Endothelial cell (in vitro differentiated cells): Measurements from ENCODE around the gene RAB1B. TPM values are rescaled to one million over a fixed set of nuclear protein-coding genes. Genes with fewer than 3 reads are reported as not detected.

ENCODE experiments used
- DNase-seq: peaks from one replicate; pipeline ENCODE4 v3.0.0; 2021; ENCODE audit warnings: low spot score
- H3K27ac Mint-ChIP-seq: one replicate; pipeline ENCODE4 v1.8.0; 2021; ENCODE audit warnings: mixed read lengths, inconsistent platforms; ENCODE audit not compliant: unreplicated experiment
- H3K27me3 Mint-ChIP-seq: one replicate; pipeline ENCODE4 v1.8.0; 2021; ENCODE audit warnings: mild to moderate bottlenecking, moderate library complexity, mixed read lengths, inconsistent platforms; ENCODE audit not compliant: unreplicated experiment
- H3K36me3 Mint-ChIP-seq: one replicate; pipeline ENCODE4 v1.8.0; 2021; ENCODE audit warnings: mild to moderate bottlenecking, low read depth, mixed read lengths, inconsistent platforms; ENCODE audit not compliant: unreplicated experiment
- H3K4me1 Mint-ChIP-seq: one replicate; pipeline ENCODE4 v1.8.0; 2021; ENCODE audit warnings: mild to moderate bottlenecking, mixed read lengths, inconsistent platforms; ENCODE audit not compliant: unreplicated experiment
- H3K4me3 Mint-ChIP-seq: one replicate; pipeline ENCODE4 v1.8.0; 2021; ENCODE audit warnings: mild to moderate bottlenecking, mixed read lengths, inconsistent platforms; ENCODE audit not compliant: unreplicated experiment
- H3K9me3 Mint-ChIP-seq: one replicate; pipeline ENCODE4 v1.8.0; 2021; ENCODE audit warnings: mixed read lengths, inconsistent platforms; ENCODE audit not compliant: unreplicated experiment
- total RNA-seq: library from RNA; stranded (reverse); fragmentation: NEBNext Ultra II Directional; extraction: Animal tissue kit (Norgen Biotek cat#: 25700); gene quantifications from one replicate; pipeline ENCODE4 v1.2.1, GENCODE V29; 2021; ENCODE audit not compliant: unreplicated experiment
- TF ChIP-seq, protein P1 (sequence below): fragments of 200-600 bp; sonication (generic); IDR thresholded peaks from one replicate; pipeline ENCODE4 v1.5.0; 2021; ENCODE audit warnings: antibody characterized with exemption; ENCODE audit not compliant: unreplicated experiment

Gene RAB1B
- total RNA-seq, 1 donor from 2014 or later = 189 TPM

DNA sequence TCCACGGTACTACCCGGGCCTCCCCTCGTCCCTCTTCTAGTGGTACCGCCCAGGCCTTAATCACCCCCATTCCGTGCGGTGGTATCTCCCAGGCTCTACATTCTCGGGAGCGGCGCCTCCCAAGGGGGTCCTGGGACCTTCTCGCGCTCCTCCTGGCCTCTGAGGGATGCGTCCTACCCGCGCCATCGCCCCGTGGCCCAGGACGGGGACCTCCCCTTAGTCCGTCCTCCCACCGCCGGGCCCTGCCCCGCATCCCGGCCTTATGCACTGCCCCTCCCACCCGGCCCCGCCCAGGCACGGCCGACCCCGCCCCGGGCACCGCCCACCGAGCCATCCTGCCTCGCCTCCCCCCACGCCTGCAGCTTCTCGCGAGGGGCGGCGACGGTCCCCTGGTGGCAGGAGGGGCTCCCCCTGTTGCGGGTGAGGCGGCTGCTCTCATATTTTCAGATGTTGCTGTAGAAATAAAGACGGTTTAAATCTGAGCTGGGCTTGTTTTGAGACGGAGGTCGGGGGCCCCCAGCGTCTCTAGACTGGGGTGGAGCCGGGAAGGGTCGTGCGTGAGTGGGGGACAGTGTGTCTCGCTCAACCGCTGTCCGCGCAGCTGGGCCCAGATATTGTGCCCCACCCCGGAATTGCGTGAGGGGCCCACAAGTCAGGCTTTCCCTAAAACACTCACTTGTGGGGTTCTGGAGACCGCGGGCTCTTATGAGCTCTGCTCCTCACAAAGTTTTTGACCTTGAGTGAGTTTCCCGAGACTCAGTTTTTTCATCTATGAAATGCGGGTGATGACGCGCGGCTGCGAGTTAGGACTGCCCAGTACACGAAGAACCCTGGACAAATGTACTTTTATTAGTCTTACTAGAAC, 828 bp upstream of the RAB1B start:
- Mint-ChIP-seq H3K27me3 (peaks cover 25% of the 10 kb centered on the region), H3K4me1 (peaks cover 14% of the 10 kb centered on the region), H3K36me3 (peaks cover 23% of the 10 kb centered on the region), H3K27ac (peak overlapping the region; percentile 94), H3K9me3 (no peaks in the 10 kb centered on the region), H3K4me3 (peak overlapping the region; percentile 95)
- peak; percentile 94 for DNase-seq
- TF ChIP-seq, protein P1, sequence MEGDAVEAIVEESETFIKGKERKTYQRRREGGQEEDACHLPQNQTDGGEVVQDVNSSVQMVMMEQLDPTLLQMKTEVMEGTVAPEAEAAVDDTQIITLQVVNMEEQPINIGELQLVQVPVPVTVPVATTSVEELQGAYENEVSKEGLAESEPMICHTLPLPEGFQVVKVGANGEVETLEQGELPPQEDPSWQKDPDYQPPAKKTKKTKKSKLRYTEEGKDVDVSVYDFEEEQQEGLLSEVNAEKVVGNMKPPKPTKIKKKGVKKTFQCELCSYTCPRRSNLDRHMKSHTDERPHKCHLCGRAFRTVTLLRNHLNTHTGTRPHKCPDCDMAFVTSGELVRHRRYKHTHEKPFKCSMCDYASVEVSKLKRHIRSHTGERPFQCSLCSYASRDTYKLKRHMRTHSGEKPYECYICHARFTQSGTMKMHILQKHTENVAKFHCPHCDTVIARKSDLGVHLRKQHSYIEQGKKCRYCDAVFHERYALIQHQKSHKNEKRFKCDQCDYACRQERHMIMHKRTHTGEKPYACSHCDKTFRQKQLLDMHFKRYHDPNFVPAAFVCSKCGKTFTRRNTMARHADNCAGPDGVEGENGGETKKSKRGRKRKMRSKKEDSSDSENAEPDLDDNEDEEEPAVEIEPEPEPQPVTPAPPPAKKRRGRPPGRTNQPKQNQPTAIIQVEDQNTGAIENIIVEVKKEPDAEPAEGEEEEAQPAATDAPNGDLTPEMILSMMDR = no peak

DNA sequence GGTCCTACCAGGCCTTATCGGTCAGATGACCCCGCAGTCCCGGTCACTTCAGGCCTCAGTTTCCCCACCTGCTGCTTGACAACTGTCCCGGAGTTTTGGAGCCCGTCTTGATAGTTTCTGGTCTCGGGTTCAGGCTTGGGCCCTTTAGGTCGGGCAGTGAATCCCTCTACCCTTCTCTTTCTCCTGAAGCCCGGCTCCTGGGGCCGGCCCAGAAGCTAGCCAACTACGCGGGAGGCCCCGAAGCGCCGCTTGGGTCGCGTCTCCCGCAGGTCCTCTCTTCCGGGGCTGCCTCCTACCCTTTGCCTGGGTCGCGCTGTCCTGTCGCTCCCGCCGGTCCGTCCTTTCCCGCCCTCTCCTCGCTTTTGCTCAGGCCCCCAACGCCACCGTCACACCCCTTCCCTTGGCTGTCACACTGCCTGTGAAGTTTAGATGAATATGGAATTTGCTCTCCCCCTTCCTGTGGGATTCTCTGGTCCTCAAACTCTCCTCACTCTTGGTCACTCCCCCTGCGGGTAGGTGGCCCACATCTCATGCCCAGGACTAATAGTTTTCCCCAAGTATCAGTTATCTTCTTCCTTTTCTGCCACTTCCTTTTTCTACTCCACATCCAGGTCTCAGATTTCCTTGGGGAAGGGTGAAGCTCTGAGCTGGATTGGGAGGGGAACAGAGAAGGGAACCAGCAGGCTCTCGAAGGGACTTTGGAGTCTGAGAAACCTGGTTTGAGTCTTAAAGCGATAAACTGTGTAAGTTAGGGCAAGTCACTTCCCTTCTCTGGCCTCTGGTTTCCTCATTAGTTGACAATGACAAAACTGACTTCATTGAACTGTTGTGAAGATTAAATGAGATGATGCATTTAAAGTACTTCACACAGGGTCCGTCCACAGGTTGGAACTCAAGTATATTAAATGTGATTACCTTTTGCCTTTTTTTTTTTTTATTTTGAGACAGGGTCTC, 790 bp downstream of the RAB1B start:
- H3K27ac Mint-ChIP-seq = peak overlapping the region; percentile 98
- TF ChIP-seq, protein P1 = peak; percentile 41
- peaks cover 30% of the 10 kb centered on the region for H3K27me3 Mint-ChIP-seq
- no peaks in the 10 kb centered on the region for H3K9me3 Mint-ChIP-seq
- DNase-seq = no peak
- H3K36me3 Mint-ChIP-seq = peaks cover 36% of the 10 kb centered on the region
- H3K4me1 Mint-ChIP-seq = peaks cover 17% of the 10 kb centered on the region
- peak overlapping the region; percentile 95 for H3K4me3 Mint-ChIP-seq

DNA sequence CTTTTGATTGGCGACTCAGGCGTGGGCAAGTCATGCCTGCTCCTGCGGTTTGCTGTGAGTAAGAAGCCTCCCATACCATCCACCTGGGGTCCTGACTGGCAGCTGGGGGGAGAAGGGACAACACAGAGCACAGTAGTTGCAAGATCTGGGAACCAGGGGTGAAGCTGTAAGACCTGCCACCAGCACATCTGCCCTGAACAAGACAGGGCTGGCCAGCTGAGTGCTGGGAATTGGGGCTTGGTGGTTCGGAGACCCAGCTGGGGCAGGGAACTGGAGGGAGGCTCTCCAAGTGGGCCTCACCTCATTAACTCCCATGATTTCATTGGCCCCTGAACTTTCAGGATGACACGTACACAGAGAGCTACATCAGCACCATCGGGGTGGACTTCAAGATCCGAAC, 3.4 kb downstream of the RAB1B start:
- H3K36me3 Mint-ChIP-seq = peaks cover 37% of the 10 kb centered on the region

DNA sequence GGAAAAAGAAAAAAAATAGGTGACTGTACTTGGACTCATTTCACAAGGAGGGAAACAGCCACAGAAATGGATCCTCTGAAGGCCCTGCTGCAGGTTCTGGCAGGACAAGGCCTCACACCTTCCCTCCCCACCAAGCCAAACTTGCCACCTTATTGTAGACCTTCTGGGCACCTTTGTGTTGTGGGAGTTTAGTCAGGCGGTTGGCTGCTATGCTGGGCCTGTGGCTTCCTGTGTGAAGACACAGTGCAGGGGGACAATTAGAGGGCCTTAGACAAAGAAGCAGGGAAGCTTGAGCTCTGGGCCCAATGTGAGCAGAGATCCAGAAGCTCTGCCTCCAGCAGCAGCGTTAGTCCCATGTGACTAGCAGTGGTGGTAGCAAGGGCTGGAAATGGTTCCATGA, 4.2 kb downstream of the RAB1B start:
- Mint-ChIP-seq H3K9me3 (no peaks in the 10 kb centered on the region), H3K27me3 (peaks cover 30% of the 10 kb centered on the region), H3K27ac (no peak overlapping the region), H3K4me1 (peaks cover 17% of the 10 kb centered on the region), H3K36me3 (peaks cover 37% of the 10 kb centered on the region), H3K4me3 (peak overlapping the region; percentile 37)
- no peak for DNase-seq
- TF ChIP-seq, protein P1 = no peak

More for the DNA sequence above, 3.4 kb downstream of the RAB1B start:
- Mint-ChIP-seq H3K4me1 (peaks cover 17% of the 10 kb centered on the region), H3K27me3 (peaks cover 33% of the 10 kb centered on the region), H3K27ac (peak overlapping the region; percentile 36), H3K9me3 (no peaks in the 10 kb centered on the region), H3K4me3 (peak overlapping the region; percentile 37)
- TF ChIP-seq, protein P1 = no peak
- DNase-seq = no peak
